ENCODE results near the gene FMO1. TPM values are rescaled to one million over a fixed set of nuclear protein-coding genes. Genes with fewer than 3 reads are reported as not detected.

Gene FMO1
- total RNA-seq, 1 experiment from 2014 or later = not detected

DNA sequence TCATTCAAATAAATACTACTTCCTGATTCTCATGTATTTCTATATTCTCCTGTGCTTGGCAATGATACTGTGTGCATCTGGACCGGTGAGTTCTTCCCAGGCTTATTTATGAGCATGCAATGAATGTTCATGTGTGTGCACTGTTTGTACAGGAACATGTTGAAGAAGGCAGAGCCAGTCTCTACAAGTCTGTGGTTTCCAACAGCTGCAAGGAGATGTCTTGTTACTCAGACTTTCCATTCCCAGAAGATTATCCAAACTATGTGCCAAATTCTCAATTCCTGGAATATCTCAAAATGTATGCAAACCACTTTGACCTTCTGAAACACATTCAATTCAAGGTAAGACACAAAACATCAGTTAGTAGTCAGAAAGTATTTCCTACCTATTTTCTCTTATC, 19.1 kb downstream of the FMO1 start:
- no peak overlapping the region for H2BK15ac ChIP-seq (ENCODE audit: low read depth, low read length)
- TF ChIP-seq, protein P1, sequence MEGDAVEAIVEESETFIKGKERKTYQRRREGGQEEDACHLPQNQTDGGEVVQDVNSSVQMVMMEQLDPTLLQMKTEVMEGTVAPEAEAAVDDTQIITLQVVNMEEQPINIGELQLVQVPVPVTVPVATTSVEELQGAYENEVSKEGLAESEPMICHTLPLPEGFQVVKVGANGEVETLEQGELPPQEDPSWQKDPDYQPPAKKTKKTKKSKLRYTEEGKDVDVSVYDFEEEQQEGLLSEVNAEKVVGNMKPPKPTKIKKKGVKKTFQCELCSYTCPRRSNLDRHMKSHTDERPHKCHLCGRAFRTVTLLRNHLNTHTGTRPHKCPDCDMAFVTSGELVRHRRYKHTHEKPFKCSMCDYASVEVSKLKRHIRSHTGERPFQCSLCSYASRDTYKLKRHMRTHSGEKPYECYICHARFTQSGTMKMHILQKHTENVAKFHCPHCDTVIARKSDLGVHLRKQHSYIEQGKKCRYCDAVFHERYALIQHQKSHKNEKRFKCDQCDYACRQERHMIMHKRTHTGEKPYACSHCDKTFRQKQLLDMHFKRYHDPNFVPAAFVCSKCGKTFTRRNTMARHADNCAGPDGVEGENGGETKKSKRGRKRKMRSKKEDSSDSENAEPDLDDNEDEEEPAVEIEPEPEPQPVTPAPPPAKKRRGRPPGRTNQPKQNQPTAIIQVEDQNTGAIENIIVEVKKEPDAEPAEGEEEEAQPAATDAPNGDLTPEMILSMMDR (conservative IDR thresholded peaks at IDR 0.05) = no peak
- H2BK5ac ChIP-seq (ENCODE audit: insufficient read length, low read length) = no peak overlapping the region
- no peaks in the 10 kb centered on the region for H3K79me2 ChIP-seq (ENCODE audit: insufficient read depth, low read length)
- H4K91ac ChIP-seq (ENCODE audit: insufficient read length, low read depth, low read length) = no peak overlapping the region
- no peak overlapping the region for H3K4me3 Mint-ChIP-seq
- H2AK5ac ChIP-seq (ENCODE audit: insufficient read length, low read length) = no peak overlapping the region
- H3K4me1 Mint-ChIP-seq = peaks cover 8 to 9% of the 10 kb centered on the region in 2 experiments
- H3K27me3 Mint-ChIP-seq (ENCODE audit: low read depth) = no peaks in the 10 kb centered on the region
- H3K9me3 ChIP-seq (ENCODE audit: control insufficient read depth, low read depth, low read length) = no peaks in the 10 kb centered on the region
- H4K20me1 ChIP-seq (ENCODE audit: control insufficient read depth, insufficient read depth, insufficient read length) = no peaks in the 10 kb centered on the region
- H3K4me2 ChIP-seq (ENCODE audit: insufficient read depth, insufficient read length, low read length) = no peak overlapping the region
- no peak overlapping the region for H3K14ac ChIP-seq (ENCODE audit: insufficient read depth, low read length)
- H3K9me3 Mint-ChIP-seq = no peaks in the 10 kb centered on the region; a peak in 3 of 5 replicates
- H2BK12ac ChIP-seq (ENCODE audit: insufficient read length, low read depth, low read length) = no peak overlapping the region
- H3K23ac ChIP-seq (ENCODE audit: insufficient read length, low read depth, low read length) = no peak overlapping the region
- no peak overlapping the region for H2AFZ ChIP-seq (ENCODE audit: low read length)
- no peak overlapping the region for H3K18ac ChIP-seq (ENCODE audit: insufficient read length, low read depth, low read length)
- H3K56ac ChIP-seq (ENCODE audit: insufficient read length, low read depth, low read length) = no peak overlapping the region
- H3K9ac ChIP-seq (ENCODE audit: extremely low read depth, insufficient read length, low read length) = no peak overlapping the region
- no peak overlapping the region for H3K4ac ChIP-seq (ENCODE audit: low read depth, low read length)
- H3K79me1 ChIP-seq (ENCODE audit: insufficient read depth, low read depth, low read length, poor library complexity, severe bottlenecking) = no peaks in the 10 kb centered on the region
- H3K27ac Mint-ChIP-seq = no peak overlapping the region
- H4K5ac ChIP-seq (ENCODE audit: insufficient read length, low read depth, low read length) = no peak overlapping the region
- H3K27ac ChIP-seq (ENCODE audit: insufficient read length, low read depth, low read length) = no peak overlapping the region
- H3K36me3 Mint-ChIP-seq (ENCODE audit: insufficient read depth in 1 of 3, low read depth in 3 of 3) = peaks cover 0 to 5% (median 3%) of the 10 kb centered on the region in 3 experiments; a peak in 2 of 7 replicates
- H3K4me1 ChIP-seq (ENCODE audit: insufficient read depth, low read length) = no peaks in the 10 kb centered on the region
- H3K27me3 ChIP-seq (ENCODE audit: insufficient read depth, low read length) = no peaks in the 10 kb centered on the region
- no peak overlapping the region for H3T11ph ChIP-seq (ENCODE audit: low read length)
- no peak overlapping the region for H2BK120ac ChIP-seq (ENCODE audit: low read depth, low read length, poor library complexity, severe bottlenecking)
- H3K23me2 ChIP-seq (ENCODE audit: insufficient read length, low read depth, low read length, poor library complexity, severe bottlenecking) = no peaks in the 10 kb centered on the region
- no peak overlapping the region for H2BK20ac ChIP-seq (ENCODE audit: low read depth, low read length, poor library complexity, severe bottlenecking)
- no peak for DNase-seq
- WGBS (ENCODE audit: extremely low coverage, insufficient read length, low lambda C conversion rate) = no CpG with 5 or more reads among the region's 1 CpG
- no peak overlapping the region for H4K8ac ChIP-seq (replicated peaks; ENCODE audit: insufficient read length, low read depth, low read length)

All from H9 (cell line).